T follicular helper cell (primary cell): ENCODE results near the gene MCEMP1.

Source experiments
- DNase-seq: peaks from one replicate; pipeline ENCODE4 v3.0.0-alpha.2; 2020; ENCODE audit warnings: low read depth

Gene MCEMP1

GRCh38 chr19:7697721-7698287 lies 20.9 kb downstream of the MCEMP1 start:
- DNase-seq = no peak

GRCh38 chr19:7698583-7698982 lies 21.7 kb downstream of the MCEMP1 start:
- DNase-seq = no peak

DNA sequence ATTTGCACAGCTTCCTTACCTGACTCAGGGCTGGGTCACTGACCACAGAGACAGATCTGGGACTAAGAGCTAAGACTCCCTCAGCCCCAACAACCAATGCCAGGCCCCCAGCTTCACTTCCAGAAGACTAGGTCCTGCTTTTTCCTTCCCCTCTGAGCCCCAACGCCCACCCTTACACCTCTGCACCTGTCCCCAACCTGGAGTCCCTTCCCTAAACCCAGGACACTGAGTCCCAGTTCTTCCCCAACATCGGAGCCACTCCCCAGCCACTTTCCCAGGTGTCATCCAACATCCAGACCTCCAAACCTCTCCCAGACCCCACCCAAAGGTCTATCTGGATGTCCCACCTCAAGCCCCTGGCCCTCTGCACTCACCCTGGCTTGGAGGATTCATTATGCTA lies 22.1 kb downstream of the MCEMP1 start:
- DNase-seq = no peak

GRCh38 chr19:7699417-7700401 lies 22.8 kb downstream of the MCEMP1 start:
- no peak for DNase-seq

GRCh38 chr19:7701049-7701653 lies 24.3 kb downstream of the MCEMP1 start:
- no peak for DNase-seq

DNA sequence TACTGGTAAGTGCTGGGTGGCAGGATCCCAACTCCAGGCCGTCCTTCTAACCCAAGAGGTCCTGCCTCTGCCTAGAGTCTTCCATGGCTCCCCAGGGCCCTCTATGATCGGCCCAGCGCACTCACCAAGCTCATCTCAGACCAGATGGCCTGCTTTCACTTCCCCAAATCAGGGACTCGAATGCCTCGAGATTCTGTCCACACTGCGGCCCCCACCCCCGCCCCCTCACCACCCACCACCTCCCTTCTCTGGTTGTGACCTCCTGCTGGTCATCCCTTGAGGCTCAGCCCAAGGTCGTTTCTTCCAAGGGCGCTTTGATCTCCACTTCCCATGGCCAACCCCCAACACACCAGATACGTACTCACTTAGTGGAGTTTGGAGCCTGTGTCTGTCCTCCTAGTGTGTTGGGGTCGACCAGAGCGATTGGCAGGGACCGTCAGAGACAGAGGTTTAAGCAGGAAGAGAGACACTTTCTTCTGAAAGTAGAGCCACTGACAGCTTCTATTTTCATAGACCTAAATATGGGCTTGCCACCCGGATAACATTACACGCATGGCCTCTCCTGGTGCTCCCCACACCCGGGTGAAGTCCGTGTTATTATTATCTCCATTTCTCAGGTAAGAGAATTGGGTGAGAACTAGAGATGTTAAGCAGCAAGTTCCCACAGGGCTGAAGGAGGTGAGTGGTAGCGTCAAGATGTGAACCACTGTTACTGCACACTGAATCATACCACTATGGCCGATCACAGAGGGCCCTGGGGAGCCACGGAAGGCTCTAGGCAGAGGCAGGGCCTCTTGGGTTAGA lies 25.0 kb downstream of the MCEMP1 start, which contains the start of gene FCER2:
Gene FCER2 (minus strand): TSS at position 478 of the 804 bp plus-strand sequence. CDS start 2,371 bp downstream, outside the sequence.
- DNase-seq = no peak

GRCh38 chr19:7703332-7703731 lies 26.4 kb downstream of the MCEMP1 start:
- DNase-seq = no peak

DNA sequence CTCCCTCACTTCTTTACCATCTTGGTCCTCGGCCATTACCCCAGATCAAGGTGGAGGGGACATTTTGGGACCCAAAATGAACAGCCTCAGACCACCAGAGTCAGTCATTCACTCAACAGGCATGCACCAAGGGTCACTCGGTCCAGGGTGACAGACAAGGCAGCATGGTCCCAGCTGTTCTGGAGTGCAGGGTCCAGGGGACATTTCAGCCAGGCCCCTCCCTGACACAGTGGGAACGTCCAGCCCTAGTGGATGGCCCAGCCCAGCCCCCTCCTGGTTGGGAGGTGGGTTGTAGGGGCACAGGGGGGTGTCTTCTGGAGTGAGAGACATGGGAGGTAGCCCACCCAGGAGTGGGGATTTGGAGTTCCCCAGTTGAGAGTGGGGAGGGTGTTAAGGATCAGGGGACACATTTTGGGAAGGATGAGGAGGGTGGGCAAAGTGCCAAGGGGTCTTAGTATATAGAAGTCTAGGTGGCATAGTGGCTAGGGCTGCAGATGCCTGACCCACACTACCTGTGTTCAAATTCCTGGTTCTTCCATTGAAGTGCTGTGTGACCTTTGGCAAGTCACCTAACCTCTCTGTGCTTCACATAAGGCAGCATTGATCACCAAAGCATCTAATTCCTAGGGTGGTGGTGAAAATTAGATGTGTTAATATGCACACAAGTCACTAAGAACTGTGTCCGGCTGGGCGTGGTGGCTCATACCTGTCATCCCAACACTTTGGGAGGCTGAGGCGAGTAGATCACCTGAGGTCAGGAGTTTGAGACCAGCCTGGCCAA lies 27.6 kb downstream of the MCEMP1 start:
- no peak for DNase-seq

GRCh38 chr19:7705387-7706187 lies 28.7 kb downstream of the MCEMP1 start:
- peak; percentile 56 for DNase-seq

GRCh38 chr19:7706188-7706954 lies 29.5 kb downstream of the MCEMP1 start:
- no peak for DNase-seq

DNA sequence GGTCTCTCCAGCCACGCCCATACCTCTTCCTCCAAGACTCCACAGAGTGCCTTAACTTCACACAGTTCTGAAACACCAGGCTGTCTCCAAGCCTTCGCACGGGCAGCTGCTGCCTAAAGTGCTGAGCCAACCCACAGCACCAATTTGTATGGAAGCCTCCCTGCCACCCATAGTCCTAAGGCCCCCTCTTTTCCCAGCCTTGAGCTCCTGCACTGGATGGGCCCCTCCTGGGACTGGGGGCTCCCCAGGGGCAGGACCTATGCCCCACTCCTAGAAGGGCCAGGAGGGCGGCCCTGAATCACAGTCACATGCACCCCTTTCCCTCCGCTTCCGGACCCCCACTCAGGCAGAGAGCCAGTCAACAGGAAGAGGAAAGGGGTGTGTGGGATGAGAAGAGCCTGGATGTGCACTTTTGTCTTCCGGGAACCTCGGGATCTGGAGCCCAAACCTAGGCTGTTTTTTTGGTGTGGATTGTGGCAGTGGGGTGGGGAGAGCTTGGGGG lies 30.1 kb downstream of the MCEMP1 start:
- DNase-seq = no peak

- no peak for DNase-seq
Measured at GRCh38 chr19:7709932-7710460, 33.1 kb downstream of the MCEMP1 start.

- DNase-seq = no peak
Measured at GRCh38 chr19:7710616-7711015, 33.7 kb downstream of the MCEMP1 start.

DNA sequence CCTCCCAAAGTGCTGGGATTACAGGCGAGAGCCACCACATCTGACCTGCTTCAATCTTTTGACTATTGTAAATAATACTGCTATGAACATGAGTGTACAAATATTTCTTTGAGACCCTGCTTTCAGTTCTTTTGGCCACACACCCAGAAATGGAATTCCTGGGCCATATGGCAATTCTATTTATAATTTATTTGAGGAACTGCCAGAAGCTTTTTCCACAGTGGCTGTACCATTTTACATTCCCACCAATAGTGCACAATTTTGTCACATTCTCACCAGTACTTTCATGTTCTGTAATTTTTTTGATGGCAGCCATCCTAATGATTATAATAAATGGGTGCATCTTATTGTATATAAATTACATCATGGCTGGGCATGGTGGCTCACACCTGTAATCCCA lies 38.8 kb downstream of the MCEMP1 start:
- DNase-seq = no peak

DNA sequence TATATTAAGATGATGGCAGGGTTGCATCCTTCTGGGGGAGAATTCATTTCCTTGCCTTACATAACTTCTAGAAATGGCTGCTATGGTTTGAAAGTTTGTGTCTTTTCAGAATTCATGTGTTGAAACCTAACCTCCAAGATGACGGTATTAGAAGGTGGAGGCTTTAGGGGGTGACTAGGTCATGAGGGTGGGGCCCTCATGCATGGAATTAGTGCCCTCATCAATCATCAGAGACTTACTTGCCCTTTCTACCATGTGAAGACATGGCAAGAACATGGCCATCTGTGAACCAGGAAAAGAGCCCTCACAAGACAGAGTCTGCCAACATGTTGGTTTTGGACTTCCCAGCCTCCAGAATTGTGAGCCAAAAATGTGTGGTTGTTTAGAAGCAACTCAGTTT lies 39.9 kb downstream of the MCEMP1 start:
- no peak for DNase-seq

- no peak for DNase-seq
Measured at GRCh38 chr19:7718668-7719067, 41.8 kb downstream of the MCEMP1 start.

DNA sequence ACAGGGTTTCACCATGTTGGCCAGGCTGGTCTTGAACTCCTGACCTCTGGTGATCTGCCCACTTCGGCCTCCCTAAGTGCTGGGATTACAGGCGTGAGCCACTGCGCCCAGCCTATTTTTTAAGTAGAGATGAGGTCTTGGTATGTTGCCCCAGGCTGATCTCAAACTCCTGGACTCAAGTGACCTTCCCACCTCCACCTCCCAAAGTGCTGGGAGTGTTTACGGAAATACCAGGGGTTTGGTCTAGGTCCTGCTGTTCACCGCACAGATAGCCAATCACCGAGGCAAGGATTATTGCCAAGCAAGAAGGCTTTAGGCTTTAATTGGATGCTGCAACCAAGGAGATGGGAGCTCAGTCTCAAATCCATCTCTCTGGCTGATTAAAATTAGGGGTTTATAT lies 43.5 kb downstream of the MCEMP1 start:
- no peak for DNase-seq

DNA sequence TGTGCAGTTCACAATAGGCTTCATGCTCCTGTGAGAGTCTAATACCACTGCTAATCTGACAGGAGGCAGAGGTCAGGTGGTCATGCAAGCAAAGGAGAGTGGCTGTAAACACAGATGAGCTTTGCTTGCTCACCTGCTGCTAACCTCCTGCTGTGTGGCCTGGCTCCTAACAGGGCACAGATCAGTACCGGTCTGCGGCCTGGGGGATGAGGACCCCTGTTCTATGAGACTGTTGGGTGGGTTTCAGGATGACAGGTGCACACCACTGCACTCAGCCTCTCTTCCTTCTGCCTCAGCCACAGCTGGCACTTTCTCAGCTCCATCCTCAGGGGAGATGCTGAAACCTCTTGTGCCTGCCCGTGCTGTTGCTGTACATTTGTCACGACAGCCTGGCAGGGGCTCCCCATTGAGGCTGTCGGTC lies 45.4 kb downstream of the MCEMP1 start:
- no peak for DNase-seq

DNA sequence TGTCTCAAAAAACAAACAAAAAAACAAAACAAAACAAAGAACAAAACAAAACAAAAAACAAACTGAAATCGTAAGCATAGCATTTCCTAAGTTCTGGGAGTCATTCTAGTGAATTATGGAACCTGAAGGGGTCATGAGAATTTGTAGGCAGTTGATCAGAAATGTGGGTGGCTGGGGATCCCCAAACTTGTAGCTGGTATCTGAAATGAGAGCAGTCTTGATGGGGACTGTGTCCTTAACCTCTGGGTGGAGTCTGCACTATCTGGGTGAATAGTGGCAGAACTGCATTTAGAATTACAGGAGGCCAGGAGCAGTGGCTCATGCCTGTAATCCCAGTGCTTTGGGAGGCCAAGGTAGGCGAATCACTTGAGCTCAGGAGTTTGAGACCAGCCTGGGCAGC lies 48.9 kb downstream of the MCEMP1 start:
- no peak for DNase-seq
